PC-3 (cell line): ENCODE data around the gene EXOG. TPM values are rescaled to one million over a fixed set of nuclear protein-coding genes. Genes with fewer than 3 reads are reported as not detected.

Source experiments
- ATAC-seq: fragments of 200-7000 bp; cut with Tn5 transposase; 2 replicates; pipeline ENCODE4 v1.9.1; 2020; ENCODE audit warnings: mild to moderate bottlenecking, moderate library complexity
- BruUV-seq: library from RNA; stranded (reverse); fragments of 400-500 nt; replicated peaks from 2 replicates; lab custom pipeline; 2021; lab: Mats Ljungman, UMichigan
- CTCF ChIA-PET: fragments of 300-600 bp; sonication (Branson Sonifier 250); formaldehyde crosslinking; loops from one replicate; lab custom pipeline; 2022; ENCODE audit warnings: antibody characterized with exemption; lab: Charles Lee
- POLR2A ChIA-PET: fragments of 300-600 bp; sonication (Branson Sonifier 250); formaldehyde crosslinking; loops from one replicate; lab custom pipeline; 2022; ENCODE audit warnings: antibody characterized with exemption; ENCODE audit not compliant: unreplicated experiment; lab: Charles Lee
- DNase-seq: peaks from one replicate; pipeline ENCODE4 v3.0.0-alpha.2; 2015
- H2AFZ ChIP-seq: fragments of 300-600 bp; sonication (generic); 2 replicates; pipeline ENCODE4 v1.6.0; 2016; ENCODE audit warnings: antibody characterized with exemption, low read length
- H3F3A ChIP-seq: fragments of 300-600 bp; sonication (generic); one replicate; pipeline ENCODE4 v1.6.0; 2017; ENCODE audit warnings: antibody characterized with exemption, low read length, control low read depth, mild to moderate bottlenecking; ENCODE audit not compliant: unreplicated experiment
- H3K27ac ChIP-seq: fragments of 300-600 bp; sonication (generic); 2 replicates; pipeline ENCODE4 v1.5.1; 2016; ENCODE audit warnings: mild to moderate bottlenecking, low read length
- H3K27me3 ChIP-seq: fragments of 300-600 bp; sonication (generic); 2 replicates; pipeline ENCODE4 v1.6.1; 2016; ENCODE audit warnings: low read length, mixed read lengths
- H3K36me3 ChIP-seq: fragments of 300-600 bp; sonication (generic); 2 replicates; pipeline ENCODE4 v1.6.1; 2016; ENCODE audit warnings: low read depth, mixed run types, low read length, mixed read lengths
- H3K4me1 ChIP-seq: fragments of 300-600 bp; sonication (generic); 2 replicates; pipeline ENCODE4 v1.5.1; 2016; ENCODE audit warnings: low read length; ENCODE audit not compliant: insufficient read depth
- H3K4me2 ChIP-seq: fragments of 300-600 bp; sonication (generic); 2 replicates; pipeline ENCODE4 v1.6.0; 2016; ENCODE audit warnings: low read length
- H3K4me3 ChIP-seq: fragments of 300-600 bp; sonication (generic); 2 replicates; pipeline ENCODE4 v1.5.1; 2016; ENCODE audit warnings: mild to moderate bottlenecking, low read length, mixed read lengths
- H3K79me2 ChIP-seq: fragments of 300-600 bp; sonication (generic); 2 replicates; pipeline ENCODE4 v1.6.1; 2017; ENCODE audit warnings: low read length, mixed read lengths
- H3K9ac ChIP-seq: fragments of 300-600 bp; sonication (generic); 2 replicates; pipeline ENCODE4 v1.6.0; 2016; ENCODE audit warnings: mild to moderate bottlenecking, low read length
- H3K9me2 ChIP-seq: fragments of 300-600 bp; sonication (generic); replicated peaks from 2 replicates; pipeline ENCODE4 v1.6.1; 2016; ENCODE audit warnings: mixed run types, low read length, mixed read lengths
- H3K9me3 ChIP-seq: fragments of 300-600 bp; sonication (generic); 2 replicates; pipeline ENCODE4 v1.6.1; 2016; ENCODE audit warnings: low read length, mixed read lengths
- H4K20me1 ChIP-seq: fragments of 300-600 bp; sonication (generic); 2 replicates; pipeline ENCODE4 v1.6.1; 2016; ENCODE audit warnings: low read length, mixed read lengths
- EZH2 ChIP-seq: fragments of 300-600 bp; sonication (generic); IDR thresholded peaks from one replicate; pipeline ENCODE4 v1.6.1; 2017; ENCODE audit warnings: antibody characterized with exemption, mild to moderate bottlenecking, low read length; ENCODE audit not compliant: unreplicated experiment
- EZH2phosphoT487 ChIP-seq: fragments of 300-600 bp; sonication (generic); IDR thresholded peaks from 2 replicates; pipeline ENCODE4 v1.6.1; 2018; ENCODE audit warnings: mild to moderate bottlenecking, antibody characterized with exemption, low read length, borderline replicate concordance
- intact Hi-C: fragments of 100-400 bp; cut with micrococcal nuclease; formaldehyde crosslinking; loops from 2 replicates; pipeline ENCODE4 v1.9.0; 2023
- total RNA-seq: library from RNA; depleted of rRNA; stranded (reverse); fragments of >200 nt; gene quantifications from 2 replicates; pipeline ENCODE4 v1.2.3, GENCODE V29; 2014
- TF ChIP-seq, protein P1 (sequence below): fragments of 300-600 bp; sonication (generic); conservative IDR thresholded peaks from 2 replicates; pipeline ENCODE4 v1.5.1; 2017; ENCODE audit warnings: antibody characterized with exemption, low read depth, mild to moderate bottlenecking, low read length

EXOG gene
- total RNA-seq, 1 experiment from 2014 or later = 10.0 TPM

DNA sequence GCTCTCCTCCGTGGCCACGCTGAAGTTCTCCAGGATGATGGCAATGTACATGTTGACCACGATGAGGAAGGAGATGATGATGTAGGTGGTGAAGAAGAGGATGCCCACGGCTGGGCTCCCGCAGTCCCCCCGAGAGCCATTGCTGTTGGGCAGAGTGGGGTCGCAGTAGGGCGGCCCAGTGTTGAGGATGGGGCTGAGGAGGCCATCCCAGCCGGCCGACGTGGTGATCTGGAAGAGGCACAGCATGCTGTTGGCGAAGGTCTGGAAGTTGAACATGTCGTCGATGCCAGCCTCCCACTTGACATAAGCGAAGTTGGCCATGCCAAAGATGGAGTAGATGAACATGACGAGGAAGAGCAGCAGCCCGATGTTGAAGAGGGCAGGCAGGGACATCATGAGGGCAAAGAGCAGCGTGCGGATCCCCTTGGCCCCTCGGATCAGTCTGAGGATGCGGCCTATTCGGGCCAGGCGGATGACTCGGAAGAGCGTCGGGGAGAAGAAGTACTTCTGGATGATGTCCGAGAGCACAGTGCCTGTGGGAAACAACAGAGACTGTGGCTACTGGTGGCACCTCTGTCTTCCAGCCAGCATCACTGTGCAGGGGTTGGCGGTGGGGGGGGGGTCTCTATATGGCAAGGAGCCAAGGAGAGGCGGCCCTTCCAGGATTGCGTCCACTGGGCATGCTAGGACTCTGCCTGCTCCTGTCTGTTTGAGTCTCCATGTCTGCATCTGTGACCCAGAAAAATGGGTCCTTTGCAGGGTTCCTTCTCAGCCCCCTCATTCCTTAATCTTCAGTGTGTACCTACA lies 55.1 kb downstream of the EXOG start:
- POLR2A ChIA-PET = no interaction called here

DNA sequence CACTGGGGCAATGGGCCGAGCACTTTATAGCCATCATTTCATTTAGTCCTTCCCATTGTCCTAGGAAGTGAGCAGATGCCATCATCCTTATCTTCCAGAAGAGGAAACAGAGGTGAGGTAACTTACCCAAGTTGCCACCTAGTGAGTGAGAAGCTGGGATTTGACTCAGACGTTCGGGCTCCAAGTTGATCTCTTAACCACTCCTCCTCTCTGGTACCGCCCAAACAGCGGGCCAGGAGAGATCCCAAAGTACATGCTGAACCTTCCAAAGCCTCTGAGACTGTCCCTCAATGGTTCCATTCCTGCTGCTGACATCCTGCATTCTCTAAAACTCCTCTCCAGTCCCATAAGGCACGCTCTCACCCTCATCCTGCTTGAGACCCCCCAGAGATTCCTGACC lies 56.2 kb downstream of the EXOG start:
- H3K27me3 ChIP-seq = peaks cover 31% of the 10 kb centered on the region
- no TSS peak for BruUV-seq
- H3K4me3 ChIP-seq = no peak overlapping the region
- DNase-seq (no peak), ATAC-seq (no peak)
- ChIA-PET CTCF (no interaction called here), POLR2A (no interaction called here)
- no peaks in the 10 kb centered on the region for H3K9me2 ChIP-seq
- TF ChIP-seq, protein P1, sequence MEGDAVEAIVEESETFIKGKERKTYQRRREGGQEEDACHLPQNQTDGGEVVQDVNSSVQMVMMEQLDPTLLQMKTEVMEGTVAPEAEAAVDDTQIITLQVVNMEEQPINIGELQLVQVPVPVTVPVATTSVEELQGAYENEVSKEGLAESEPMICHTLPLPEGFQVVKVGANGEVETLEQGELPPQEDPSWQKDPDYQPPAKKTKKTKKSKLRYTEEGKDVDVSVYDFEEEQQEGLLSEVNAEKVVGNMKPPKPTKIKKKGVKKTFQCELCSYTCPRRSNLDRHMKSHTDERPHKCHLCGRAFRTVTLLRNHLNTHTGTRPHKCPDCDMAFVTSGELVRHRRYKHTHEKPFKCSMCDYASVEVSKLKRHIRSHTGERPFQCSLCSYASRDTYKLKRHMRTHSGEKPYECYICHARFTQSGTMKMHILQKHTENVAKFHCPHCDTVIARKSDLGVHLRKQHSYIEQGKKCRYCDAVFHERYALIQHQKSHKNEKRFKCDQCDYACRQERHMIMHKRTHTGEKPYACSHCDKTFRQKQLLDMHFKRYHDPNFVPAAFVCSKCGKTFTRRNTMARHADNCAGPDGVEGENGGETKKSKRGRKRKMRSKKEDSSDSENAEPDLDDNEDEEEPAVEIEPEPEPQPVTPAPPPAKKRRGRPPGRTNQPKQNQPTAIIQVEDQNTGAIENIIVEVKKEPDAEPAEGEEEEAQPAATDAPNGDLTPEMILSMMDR = no peak
- TF ChIP-seq EZH2phosphoT487 (no peak), EZH2 (no peak)
- no peak overlapping the region for H2AFZ ChIP-seq
- intact Hi-C loops = no loop called here
- H3K4me1 ChIP-seq = no peaks in the 10 kb centered on the region
- H3K79me2 ChIP-seq = no peaks in the 10 kb centered on the region
- H3K9me3 ChIP-seq = no peaks in the 10 kb centered on the region
- H3K27ac ChIP-seq = no peak overlapping the region
- no peaks in the 10 kb centered on the region for H3F3A ChIP-seq
- no peak overlapping the region for H3K4me2 ChIP-seq
- no peak overlapping the region for H3K9ac ChIP-seq
- no peaks in the 10 kb centered on the region for H3K36me3 ChIP-seq
- H4K20me1 ChIP-seq = no peaks in the 10 kb centered on the region

More for the DNA sequence above, 55.1 kb downstream of the EXOG start:
- ATAC-seq = no peak
- DNase-seq = no peak
- Histone ChIP-seq H3F3A (no peaks in the 10 kb centered on the region), H3K9ac (no peak overlapping the region), H3K36me3 (no peaks in the 10 kb centered on the region), H3K27me3 (peaks cover 25% of the 10 kb centered on the region), H2AFZ (no peak overlapping the region), H4K20me1 (no peaks in the 10 kb centered on the region), H3K79me2 (no peaks in the 10 kb centered on the region), H3K4me1 (no peaks in the 10 kb centered on the region), H3K9me2 (no peaks in the 10 kb centered on the region), H3K4me3 (no peak overlapping the region), H3K27ac (no peak overlapping the region), H3K9me3 (no peaks in the 10 kb centered on the region), H3K4me2 (no peak overlapping the region)
- no TSS peak for BruUV-seq
- intact Hi-C loops = no loop called here
- TF ChIP-seq EZH2 = no peak
- no peak for TF ChIP-seq EZH2phosphoT487
- TF ChIP-seq, protein P1 = no peak
- CTCF ChIA-PET = no interaction called here

DNA sequence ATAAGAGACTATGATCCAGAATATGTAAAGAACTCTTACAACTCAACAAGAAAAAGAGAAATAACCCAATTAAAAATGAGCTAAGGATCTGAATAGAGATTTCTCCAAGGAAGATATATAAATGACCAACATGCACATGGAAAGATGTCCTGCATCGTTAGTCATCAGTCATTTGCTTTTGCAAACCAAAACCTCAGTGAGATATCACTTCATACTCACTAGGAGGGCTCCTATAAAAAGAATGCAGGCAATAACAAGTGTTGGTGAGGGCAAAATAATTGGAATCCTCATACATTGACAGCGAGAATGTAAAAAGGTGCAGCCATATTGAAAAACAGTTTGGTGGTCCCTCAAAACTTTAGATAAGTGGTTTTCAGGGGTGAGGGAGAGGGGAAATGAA lies 56.9 kb downstream of the EXOG start:
- no peak overlapping the region for H3K4me2 ChIP-seq
- DNase-seq (no peak), ATAC-seq (no peak)
- H3K27ac ChIP-seq = no peak overlapping the region
- intact Hi-C loops = no loop called here
- ChIA-PET POLR2A (no interaction called here), CTCF (no interaction called here)
- no peaks in the 10 kb centered on the region for H3K4me1 ChIP-seq
- H3K36me3 ChIP-seq = no peaks in the 10 kb centered on the region
- H2AFZ ChIP-seq = no peak overlapping the region
- no peaks in the 10 kb centered on the region for H4K20me1 ChIP-seq
- H3K9me3 ChIP-seq = no peaks in the 10 kb centered on the region
- TF ChIP-seq EZH2phosphoT487 (no peak), EZH2 (no peak)
- no peaks in the 10 kb centered on the region for H3K9me2 ChIP-seq
- no peak overlapping the region for H3K4me3 ChIP-seq
- H3K27me3 ChIP-seq = peaks cover 36% of the 10 kb centered on the region
- no peaks in the 10 kb centered on the region for H3K79me2 ChIP-seq
- H3F3A ChIP-seq = no peaks in the 10 kb centered on the region
- no peak overlapping the region for H3K9ac ChIP-seq
- no TSS peak for BruUV-seq
